IMR-90 (cell line): ENCODE results near the gene ADGRB3.

Source experiments
- BHLHE40 ChIP-seq: fragments of 150-350 bp; IDR thresholded peaks from 2 replicates; pipeline ENCODE4 v1.6.1; 2016; ENCODE audit warnings: mild to moderate bottlenecking, low read depth, low read length
- CTCF ChIP-seq: conservative IDR thresholded peaks from 2 replicates; pipeline ENCODE4 v1.5.1; 2012; ENCODE audit warnings: mild to moderate bottlenecking, low read depth, low read length, improper control_type of control experiment
- FOS ChIP-seq: fragments of 150-350 bp; IDR thresholded peaks from 2 replicates; pipeline ENCODE4 v1.6.1; 2016; ENCODE audit warnings: low read depth, low read length
- MAZ ChIP-seq: IDR thresholded peaks from 2 replicates; pipeline ENCODE4 v1.6.1; 2012; ENCODE audit warnings: low read depth, mild to moderate bottlenecking, low read length, improper control_type of control experiment, moderate library complexity, borderline replicate concordance
- MXI1 ChIP-seq: IDR thresholded peaks from 2 replicates; pipeline ENCODE4 v1.6.1; 2012; ENCODE audit warnings: low read depth, mild to moderate bottlenecking, low read length, moderate library complexity, borderline replicate concordance
- POLR2A ChIP-seq: IDR thresholded peaks from 2 replicates; pipeline ENCODE4 v1.6.1; 2012; ENCODE audit warnings: mild to moderate bottlenecking, low read depth, low read length
- RAD21 ChIP-seq: IDR thresholded peaks from 2 replicates; pipeline ENCODE4 v1.6.1; 2012; ENCODE audit warnings: low read length, improper control_type of control experiment
- RCOR1 ChIP-seq: IDR thresholded peaks from 2 replicates; pipeline ENCODE4 v1.6.1; 2012; ENCODE audit warnings: mild to moderate bottlenecking, low read length, improper control_type of control experiment; ENCODE audit not compliant: insufficient replicate concordance
- RFX5 ChIP-seq: IDR thresholded peaks from 2 replicates; pipeline ENCODE4 v1.8.0; 2012; ENCODE audit warnings: low read depth, mild to moderate bottlenecking, low read length, moderate library complexity
- SMC3 ChIP-seq: fragments of 150-350 bp; IDR thresholded peaks from 2 replicates; pipeline ENCODE4 v1.6.1; 2016; ENCODE audit warnings: low read depth, mild to moderate bottlenecking, antibody characterized with exemption, low read length, moderate library complexity
- USF2 ChIP-seq: fragments of 150-350 bp; IDR thresholded peaks from 2 replicates; pipeline ENCODE4 v1.6.1; 2017; ENCODE audit warnings: mild to moderate bottlenecking, antibody characterized with exemption, low read length, low read depth

- TF ChIP-seq POLR2A (no peak), CTCF (no peak), USF2 (no peak), MXI1 (no peak), RAD21 (no peak), FOS (no peak), RFX5 (no peak), RCOR1 (no peak), SMC3 (no peak), BHLHE40 (no peak), MAZ (no peak)
These were observed 756.0 kb downstream of the ADGRB3 start for GRCh38 chr6:69391106-69391505.
